Trophoblast cell (in vitro differentiated cells and primary cell): Measurements from ENCODE around the gene CPA1.

ENCODE experiments used
- DNase-seq, 2 donors: peaks; one replicate each; pipeline ENCODE4 v3.0.0-alpha.2; 2016
- H2AFZ ChIP-seq: 2 replicates; pipeline ENCODE4 v1.6.1; 2013; ENCODE audit warnings: low read length, moderate library complexity, mild to moderate bottlenecking; ENCODE audit not compliant: insufficient read depth, poor library complexity
- H2AK5ac ChIP-seq: 2 replicates; pipeline ENCODE4 v1.6.1; 2013; ENCODE audit warnings: mild to moderate bottlenecking, low read length
- H2BK120ac ChIP-seq: 2 replicates; pipeline ENCODE4 v1.6.1; 2013; ENCODE audit warnings: low read length, mild to moderate bottlenecking, moderate library complexity; ENCODE audit not compliant: insufficient read depth, poor library complexity
- H2BK12ac ChIP-seq: 2 replicates; pipeline ENCODE4 v1.6.1; 2013; ENCODE audit warnings: mild to moderate bottlenecking, low read length, moderate library complexity
- H2BK5ac ChIP-seq: 2 replicates; pipeline ENCODE4 v1.6.1; 2013; ENCODE audit warnings: low read length, low read depth, moderate library complexity, mild to moderate bottlenecking; ENCODE audit not compliant: poor library complexity
- H3K14ac ChIP-seq: 2 replicates; pipeline ENCODE4 v1.6.1; 2013; ENCODE audit warnings: mild to moderate bottlenecking, low read length
- H3K18ac ChIP-seq: 2 replicates; pipeline ENCODE4 v1.6.1; 2013; ENCODE audit warnings: mild to moderate bottlenecking, low read length
- H3K23ac ChIP-seq: 2 replicates; pipeline ENCODE4 v1.6.1; 2013; ENCODE audit warnings: low read length
- H3K27ac ChIP-seq: 2 replicates; pipeline ENCODE4 v1.5.1; 2013; ENCODE audit warnings: low read depth, mild to moderate bottlenecking, inconsistent platforms, low read length, moderate library complexity
- H3K27me3 ChIP-seq: 2 replicates; pipeline ENCODE4 v1.6.1; 2013; ENCODE audit warnings: inconsistent platforms, mild to moderate bottlenecking, low read length, moderate library complexity; ENCODE audit not compliant: insufficient read depth
- H3K36me3 ChIP-seq, 2 experiments: 1 replicate in 1 of 2; 2 replicates in 1 of 2; pipeline ENCODE4 v1.6.1; 2013; ENCODE audit warnings: low read length in 2 of 2, mild to moderate bottlenecking in 2 of 2, moderate library complexity in 1 of 2; ENCODE audit not compliant: insufficient read depth in 2 of 2, control insufficient read depth in 1 of 2
- H3K4ac ChIP-seq: 2 replicates; pipeline ENCODE4 v1.6.1; 2013; ENCODE audit warnings: low read depth, mild to moderate bottlenecking, low read length, moderate library complexity
- H3K4me1 ChIP-seq, 2 experiments: 1 replicate in 1 of 2; 2 replicates in 1 of 2; pipeline ENCODE4 v1.6.1; 2013; ENCODE audit warnings: low read length in 2 of 2, mild to moderate bottlenecking in 2 of 2, moderate library complexity in 1 of 2; ENCODE audit not compliant: insufficient read depth in 2 of 2, control insufficient read depth in 1 of 2
- H3K4me2 ChIP-seq: 2 replicates; pipeline ENCODE4 v1.6.1; 2013; ENCODE audit warnings: inconsistent platforms, mild to moderate bottlenecking, low read length, moderate library complexity
- H3K4me3 ChIP-seq: 2 replicates; pipeline ENCODE4 v1.5.1; 2013; ENCODE audit warnings: mild to moderate bottlenecking, low read depth, low read length, inconsistent platforms
- H3K79me1 ChIP-seq: one replicate; pipeline ENCODE4 v1.6.1; 2013; ENCODE audit warnings: low read length
- H3K79me2 ChIP-seq: 2 replicates; pipeline ENCODE4 v1.6.1; 2013; ENCODE audit warnings: low read length, mild to moderate bottlenecking; ENCODE audit not compliant: control insufficient read depth, insufficient read depth, poor library complexity
- H3K9ac ChIP-seq: 2 replicates; pipeline ENCODE4 v1.6.1; 2013; ENCODE audit warnings: mild to moderate bottlenecking, low read length
- H3K9me3 ChIP-seq: 2 replicates; pipeline ENCODE4 v1.6.1; 2013; ENCODE audit warnings: low read depth, mild to moderate bottlenecking, control low read depth, inconsistent platforms, low read length; ENCODE audit not compliant: insufficient read depth
- H4K12ac ChIP-seq: 2 replicates; pipeline ENCODE4 v1.6.1; 2013; ENCODE audit warnings: low read depth, mild to moderate bottlenecking, low read length, moderate library complexity
- H4K8ac ChIP-seq: 2 replicates; pipeline ENCODE4 v1.6.1; 2013; ENCODE audit warnings: low read depth, mild to moderate bottlenecking, low read length, moderate library complexity
- H4K91ac ChIP-seq: one replicate; pipeline ENCODE4 v1.6.1; 2013; ENCODE audit warnings: low read depth, mild to moderate bottlenecking, low read length, moderate library complexity
- WGBS: extraction: QIAGEN DNeasy Blood & Tissue Kit; methylation state at CpG from one replicate; pipeline ENCODE4 v1.1.7; 2013; ENCODE audit warnings: missing lambda C conversion rate; ENCODE audit not compliant: insufficient read length, insufficient coverage; ENCODE audit errors: extremely low coverage; 5-methylcytosine and 5-hydroxymethylcytosine counted together

The CPA1 gene

DNA sequence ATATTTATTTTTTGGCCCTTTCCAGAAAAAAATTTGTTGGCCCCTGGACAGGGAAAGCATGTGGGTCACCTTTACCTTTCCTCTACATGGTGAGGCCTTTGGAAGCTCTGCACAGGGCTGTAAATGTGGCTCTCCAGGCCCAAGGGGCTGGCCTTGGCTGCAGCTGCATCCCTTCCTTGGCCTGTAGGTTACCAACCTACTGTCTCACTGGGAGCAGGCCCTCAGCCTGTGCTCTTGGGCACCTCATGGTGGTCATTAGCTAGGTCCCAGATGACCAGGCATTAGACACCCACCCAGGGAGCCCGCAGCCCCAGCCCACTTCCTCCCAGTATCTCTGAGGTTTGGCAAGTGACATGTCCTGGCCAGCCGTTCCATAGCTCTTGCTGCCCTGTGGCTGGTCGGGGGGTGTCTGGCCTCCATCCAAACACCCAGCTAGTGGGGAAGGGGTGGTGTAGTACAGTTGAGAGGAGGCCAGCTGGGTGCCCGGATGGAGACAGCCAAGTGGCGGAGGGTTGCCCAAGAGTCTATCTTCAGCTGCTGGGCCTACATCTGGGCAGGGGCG lies 42.8 kb upstream of the CPA1 start:
- H3K4ac ChIP-seq = no peak overlapping the region
- no peak overlapping the region for H4K8ac ChIP-seq
- no peaks in the 10 kb centered on the region for H3K27me3 ChIP-seq
- no peak overlapping the region for H3K18ac ChIP-seq
- H3K9me3 ChIP-seq = no peaks in the 10 kb centered on the region
- no peak overlapping the region for H3K27ac ChIP-seq
- no peaks in the 10 kb centered on the region for H3K79me1 ChIP-seq
- H4K91ac ChIP-seq = no peak overlapping the region
- no peak overlapping the region for H3K4me2 ChIP-seq
- peak overlapping the region; percentile 10 for H3K4me3 ChIP-seq
- no peak overlapping the region for H2AK5ac ChIP-seq
- H2BK12ac ChIP-seq = no peak overlapping the region
- WGBS = no CpG with 5 or more reads among the region's 6 CpGs
- no peaks in the 10 kb centered on the region for H3K4me1 ChIP-seq
- H4K12ac ChIP-seq = no peak overlapping the region
- no peak overlapping the region for H2AFZ ChIP-seq
- no peak overlapping the region for H3K23ac ChIP-seq
- no peak overlapping the region for H2BK5ac ChIP-seq
- no peak overlapping the region for H3K14ac ChIP-seq
- no peak overlapping the region for H3K9ac ChIP-seq
- H3K79me2 ChIP-seq = no peaks in the 10 kb centered on the region
- no peak overlapping the region for H2BK120ac ChIP-seq
- no peak for DNase-seq
- H3K36me3 ChIP-seq = no peaks in the 10 kb centered on the region

DNA sequence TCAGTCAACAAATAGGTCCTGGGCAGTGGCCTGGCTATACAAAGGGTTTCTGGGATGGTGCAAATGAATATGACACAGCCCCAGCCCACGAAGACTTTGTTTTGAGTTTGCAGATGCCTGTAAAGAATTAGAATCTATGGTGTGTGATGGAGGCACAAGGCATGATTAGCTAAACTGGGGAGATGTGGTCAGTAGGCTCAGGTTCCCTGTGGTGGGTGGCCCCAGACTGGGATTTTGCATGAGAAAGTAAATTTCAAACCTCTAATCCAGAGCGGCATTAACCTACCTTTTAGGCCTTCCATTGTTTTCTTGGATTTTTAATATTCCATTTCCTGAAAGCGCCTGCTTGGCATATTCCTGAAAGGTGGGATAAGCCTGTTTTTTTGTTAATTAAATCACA lies 42.1 kb upstream of the CPA1 start:
- no peaks in the 10 kb centered on the region for H3K79me1 ChIP-seq
- H3K14ac ChIP-seq = no peak overlapping the region

DNA sequence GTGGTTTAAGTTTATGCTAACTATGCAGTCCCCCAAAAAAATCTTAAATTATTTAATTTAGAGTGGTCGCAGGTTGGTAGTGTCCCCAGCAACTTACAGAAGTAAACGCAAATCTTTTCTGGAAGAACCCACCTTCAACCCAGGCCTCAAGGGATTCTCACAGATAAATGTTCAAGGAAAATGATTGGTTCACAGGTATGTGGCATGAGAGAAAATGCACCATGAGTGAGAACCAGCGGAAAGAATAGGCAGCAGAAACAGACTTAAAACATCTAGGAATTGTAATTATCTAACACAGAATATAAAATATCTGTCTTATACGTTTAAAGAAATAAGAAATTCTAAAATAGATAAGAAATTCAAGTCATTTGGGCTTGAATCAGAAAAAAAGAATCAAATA lies 38.4 kb upstream of the CPA1 start:
- Histone ChIP-seq H3K9ac (no peak overlapping the region), H3K18ac (no peak overlapping the region)

More for the DNA sequence above, 42.1 kb upstream of the CPA1 start:
- Histone ChIP-seq H3K18ac (no peak overlapping the region), H2BK5ac (no peak overlapping the region), H3K23ac (no peak overlapping the region), H2AK5ac (no peak overlapping the region), H4K12ac (no peak overlapping the region), H2BK120ac (no peak overlapping the region), H2BK12ac (no peak overlapping the region), H4K8ac (no peak overlapping the region), H3K27me3 (no peaks in the 10 kb centered on the region), H3K4me3 (no peak overlapping the region), H3K36me3 (no peaks in the 10 kb centered on the region), H2AFZ (no peak overlapping the region), H3K9ac (no peak overlapping the region), H3K4ac (no peak overlapping the region), H3K79me2 (no peaks in the 10 kb centered on the region), H3K4me2 (no peak overlapping the region), H4K91ac (no peak overlapping the region), H3K9me3 (no peaks in the 10 kb centered on the region), H3K4me1 (no peaks in the 10 kb centered on the region), H3K27ac (no peak overlapping the region)
- WGBS = no CpG with 5 or more reads among the region's 3 CpGs
- DNase-seq = no peak

DNA sequence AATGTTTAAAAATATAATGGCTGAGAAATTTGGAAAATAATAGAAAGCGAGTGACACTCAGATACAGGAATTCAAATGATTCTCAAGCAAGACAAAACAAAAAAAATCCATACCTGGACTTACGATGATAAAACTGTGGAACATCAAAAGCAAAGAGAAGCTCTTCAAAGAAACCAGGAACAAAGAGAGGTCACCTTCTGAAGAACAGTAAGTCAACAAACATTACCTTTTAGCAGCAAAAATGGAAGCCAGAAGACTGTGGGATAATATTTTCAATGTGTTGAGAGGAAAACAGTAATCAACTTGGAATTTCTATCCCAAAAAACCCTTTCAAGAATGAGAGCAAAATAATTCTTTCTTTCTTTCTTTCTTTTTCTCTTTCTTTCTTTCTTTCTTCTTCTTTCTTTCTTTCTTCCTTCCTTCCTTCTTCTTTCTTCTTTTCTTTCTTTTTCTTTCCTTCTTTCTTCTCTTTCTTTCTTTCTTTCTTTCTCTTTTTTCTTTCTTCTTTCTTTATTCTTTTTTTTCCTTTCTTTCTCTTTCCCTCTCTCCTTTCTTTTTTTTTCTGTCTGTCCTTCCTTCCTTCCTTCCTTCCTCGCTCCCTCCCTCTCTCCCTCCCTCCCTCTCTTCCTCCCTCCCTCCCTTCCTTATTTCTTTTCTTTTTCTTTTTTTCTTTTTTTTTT lies 37.5 kb upstream of the CPA1 start:
- no peak overlapping the region for H2BK120ac ChIP-seq
- WGBS = no CpG with 5 or more reads among the region's 3 CpGs
- H2BK5ac ChIP-seq = no peak overlapping the region
- H4K8ac ChIP-seq = no peak overlapping the region
- H3K18ac ChIP-seq = no peak overlapping the region
- no peak overlapping the region for H3K4ac ChIP-seq
- no peaks in the 10 kb centered on the region for H3K4me1 ChIP-seq
- H3K4me2 ChIP-seq = no peak overlapping the region
- H3K36me3 ChIP-seq = no peaks in the 10 kb centered on the region
- H3K79me2 ChIP-seq = no peaks in the 10 kb centered on the region
- H3K79me1 ChIP-seq = no peaks in the 10 kb centered on the region
- no peak overlapping the region for H3K14ac ChIP-seq
- H2AFZ ChIP-seq = no peak overlapping the region
- H2BK12ac ChIP-seq = no peak overlapping the region
- no peak overlapping the region for H3K27ac ChIP-seq
- no peak overlapping the region for H3K4me3 ChIP-seq
- no peaks in the 10 kb centered on the region for H3K27me3 ChIP-seq
- H3K9ac ChIP-seq = no peak overlapping the region
- no peak overlapping the region for H4K91ac ChIP-seq
- H2AK5ac ChIP-seq = no peak overlapping the region
- H3K23ac ChIP-seq = no peak overlapping the region
- no peak for DNase-seq
- H4K12ac ChIP-seq = no peak overlapping the region
- peaks cover 2% of the 10 kb centered on the region for H3K9me3 ChIP-seq

More for the DNA sequence above, 38.4 kb upstream of the CPA1 start:
- Histone ChIP-seq H3K79me1 (no peaks in the 10 kb centered on the region), H3K4me2 (no peak overlapping the region), H3K23ac (no peak overlapping the region), H3K14ac (no peak overlapping the region), H3K4me1 (no peaks in the 10 kb centered on the region), H3K36me3 (no peaks in the 10 kb centered on the region), H3K27me3 (no peaks in the 10 kb centered on the region), H4K91ac (no peak overlapping the region), H3K79me2 (no peaks in the 10 kb centered on the region), H2AFZ (no peak overlapping the region), H4K12ac (no peak overlapping the region), H2BK5ac (no peak overlapping the region), H2AK5ac (no peak overlapping the region), H2BK12ac (no peak overlapping the region), H3K27ac (no peak overlapping the region), H3K4ac (no peak overlapping the region), H2BK120ac (no peak overlapping the region), H3K4me3 (no peak overlapping the region), H4K8ac (no peak overlapping the region), H3K9me3 (no peaks in the 10 kb centered on the region)
- no CpG with 5 or more reads among the region's 4 CpGs for WGBS
- DNase-seq = no peak
